NCI-H146 (cell line): ENCODE results near the gene GPR25.
A peak's percentile ranks its signal among the peaks of the same experiment; 100 is the strongest.

Source experiments
- DNase-seq: peaks from one replicate; lab custom pipeline; 2025; lab: John Stamatoyannopoulos, UW

Gene GPR25

GRCh38 chr1:200894712-200895442 is 22.1 kb downstream of the GPR25 start, which contains the start of gene INAVA:
Gene INAVA (plus strand): TSS chr1:200894900. CDS start chr1:200898401, 3,501 bp downstream.
- no peak for DNase-seq

GRCh38 chr1:200895443-200895789 is 22.6 kb downstream of the GPR25 start:
- no peak for DNase-seq

GRCh38 chr1:200895801-200896530 is 23.2 kb downstream of the GPR25 start:
- no peak for DNase-seq

- DNase-seq = peak; percentile 34
Observed at GRCh38 chr1:200896531-200897196, 23.9 kb downstream of the GPR25 start.

- no peak for DNase-seq
Observed at GRCh38 chr1:200897259-200897658, 24.5 kb downstream of the GPR25 start.

- DNase-seq = no peak
Observed at GRCh38 chr1:200899015-200899386, 26.2 kb downstream of the GPR25 start.

- DNase-seq = no peak
Observed at GRCh38 chr1:200899451-200899915, 26.7 kb downstream of the GPR25 start.

- no peak for DNase-seq
Observed at GRCh38 chr1:200899954-200900867, 27.4 kb downstream of the GPR25 start.

GRCh38 chr1:200900877-200901276 is 28.1 kb downstream of the GPR25 start:
- no peak for DNase-seq

GRCh38 chr1:200901350-200901749 is 28.6 kb downstream of the GPR25 start:
- no peak for DNase-seq

- no peak for DNase-seq
Observed at GRCh38 chr1:200901796-200902444, 29.1 kb downstream of the GPR25 start.

GRCh38 chr1:200903793-200904192 is 31.0 kb downstream of the GPR25 start:
- DNase-seq = no peak

- no peak for DNase-seq
Observed at GRCh38 chr1:200904772-200905171, 32.0 kb downstream of the GPR25 start.

- DNase-seq = no peak
Observed at GRCh38 chr1:200905411-200906052, 32.8 kb downstream of the GPR25 start.

- DNase-seq = no peak
Observed at GRCh38 chr1:200906491-200906890, 33.7 kb downstream of the GPR25 start.

- no peak for DNase-seq
Observed at GRCh38 chr1:200907611-200908097, 34.9 kb downstream of the GPR25 start.

- no peak for DNase-seq
Observed at GRCh38 chr1:200908191-200908868, 35.5 kb downstream of the GPR25 start.

GRCh38 chr1:200909071-200909470 is 36.3 kb downstream of the GPR25 start:
- no peak for DNase-seq

GRCh38 chr1:200909757-200910239 is 37.0 kb downstream of the GPR25 start:
- DNase-seq = no peak

- DNase-seq = no peak
Observed at GRCh38 chr1:200911361-200911760, 38.6 kb downstream of the GPR25 start.
